A549 (cell line): ENCODE data around the gene PTPRE. TPM values are rescaled to one million over a fixed set of nuclear protein-coding genes. Genes with fewer than 3 reads are reported as not detected.

Experiments
- ATAC-seq, 2 experiments: fragments of 200-7000 bp in 1 of 2; fragments of >200 bp in 1 of 2; cut with Nextera tagmentation in 1 of 2; cut with Tn5 transposase in 1 of 2; 3 replicates each; pipeline versions ENCODE4 v1.8.0 to v1.9.1; 2018 to 2020; ENCODE audit warnings: mild to moderate bottlenecking in 1 of 2, moderate library complexity in 1 of 2
- CTCF ChIA-PET: fragments of 300-600 bp; sonication (Branson Sonifier 250); formaldehyde crosslinking; extraction: SDS; loops from one replicate; lab custom pipeline; 2021; ENCODE audit warnings: antibody characterized with exemption, inconsistent platforms; lab: Yijun Ruan, JAX
- POLR2A ChIA-PET: fragments of 350-600 bp; formaldehyde crosslinking; extraction: SDS; loops from one replicate; lab custom pipeline; 2021; ENCODE audit warnings: antibody characterized with exemption, inconsistent platforms; lab: Yijun Ruan, JAX
- DNase-seq, 2 experiments: peaks; one replicate each; pipeline versions ENCODE4 v3.0.0 to v3.0.0-alpha.2; 2011 to 2016; ENCODE audit warnings: low read depth in 1 of 2, low spot score in 1 of 2
- FAIRE-seq: peaks from 2 replicates; lab custom pipeline; 2011; peaks lifted over from hg19 to GRCh38; lab: Jason Lieb, UNC
- H3K27ac ChIP-seq, 2 experiments: fragments of >200 bp; sonication (Bioruptor Twin); formaldehyde crosslinking; 3 replicates each; pipeline ENCODE4 v1.5.1; 2016 to 2017
- H3K4me1 ChIP-seq: fragments of >200 bp; sonication (Bioruptor Twin); formaldehyde crosslinking; 3 replicates; pipeline ENCODE4 v1.6.1; 2016
- H3K4me2 ChIP-seq: fragments of >200 bp; sonication (Bioruptor Twin); formaldehyde crosslinking; 3 replicates; pipeline ENCODE4 v1.6.1; 2016
- H3K4me3 ChIP-seq: fragments of >200 bp; sonication (Bioruptor Twin); formaldehyde crosslinking; 3 replicates; pipeline ENCODE4 v1.5.1; 2016
- H3K9me3 ChIP-seq: fragments of >200 bp; sonication (Bioruptor Twin); formaldehyde crosslinking; 3 replicates; pipeline ENCODE4 v1.6.1; 2016
- ATOH8 ChIP-seq: fragments of 250-450 bp; sonication (Bioruptor Pico); IDR thresholded peaks from 2 replicates; pipeline ENCODE4 v1.5.0; 2020; ENCODE audit warnings: low read depth, mild to moderate bottlenecking, moderate library complexity
- BHLHE40 ChIP-seq: IDR thresholded peaks from 2 replicates; pipeline ENCODE4 v1.6.1; 2012; ENCODE audit warnings: low read depth, low read length, inconsistent platforms
- CHD4 ChIP-seq: fragments of 200-600 bp; sonication (generic); IDR thresholded peaks from 2 replicates; pipeline ENCODE4 v1.6.1; 2016; ENCODE audit warnings: antibody characterized with exemption, mild to moderate bottlenecking, borderline replicate concordance
- CTCF ChIP-seq: fragments of >200 bp; sonication (Bioruptor Twin); formaldehyde crosslinking; IDR thresholded peaks from 3 replicates; pipeline ENCODE4 v1.5.1; 2016
- E2F6 ChIP-seq: IDR thresholded peaks from 2 replicates; pipeline ENCODE4 v1.6.1; 2012; ENCODE audit warnings: low read depth, borderline replicate concordance
- EHMT2 ChIP-seq: fragments of 200-600 bp; sonication (generic); IDR thresholded peaks from 2 replicates; pipeline ENCODE4 v1.6.1; 2016; ENCODE audit warnings: antibody characterized with exemption, low read depth, mild to moderate bottlenecking, moderate library complexity
- EP300 ChIP-seq, 2 experiments: fragments of >200 bp; sonication (Bioruptor Twin); formaldehyde crosslinking; IDR thresholded peaks; 2 replicates in 1 of 2; 3 replicates in 1 of 2; pipeline ENCODE4 v1.6.1; 2016 to 2017
- ESRRA ChIP-seq: fragments of 150-350 bp; IDR thresholded peaks from 2 replicates; pipeline ENCODE4 v1.6.1; 2014; ENCODE audit warnings: mild to moderate bottlenecking, low read length, borderline replicate concordance
- FOSL2 ChIP-seq, 2 experiments: fragments of 450-650 bp in 1 of 2; fragments of >200 bp in 1 of 2; sonication (Bioruptor Twin) in 1 of 2; formaldehyde crosslinking; IDR thresholded peaks; 2 replicates each; pipeline versions ENCODE4 v1.5.0 to v1.6.1; 2016 to 2020; ENCODE audit warnings: mild to moderate bottlenecking in 1 of 2, moderate library complexity in 1 of 2
- FOXS1 ChIP-seq: fragments of 250-450 bp; sonication (Bioruptor Pico); IDR thresholded peaks from 2 replicates; pipeline ENCODE4 v1.5.0; 2020; ENCODE audit warnings: mild to moderate bottlenecking, moderate library complexity
- HES2 ChIP-seq: fragments of >200 bp; sonication (Bioruptor Twin); formaldehyde crosslinking; IDR thresholded peaks from 2 replicates; pipeline ENCODE4 v1.6.1; 2016
- HOXA7 ChIP-seq: fragments of 250-450 bp; sonication (Bioruptor Pico); IDR thresholded peaks from 2 replicates; pipeline ENCODE4 v1.5.0; 2020; ENCODE audit warnings: mild to moderate bottlenecking, moderate library complexity
- HOXB13 ChIP-seq: fragments of 250-450 bp; sonication (Bioruptor Pico); IDR thresholded peaks from 2 replicates; pipeline ENCODE4 v1.5.0; 2020; ENCODE audit warnings: low read depth, mild to moderate bottlenecking, moderate library complexity
- JUNB ChIP-seq: fragments of >200 bp; sonication (Bioruptor Twin); formaldehyde crosslinking; IDR thresholded peaks from 2 replicates; pipeline ENCODE4 v1.6.1; 2016
- KDM5A ChIP-seq: fragments of 200-600 bp; sonication (generic); IDR thresholded peaks from 2 replicates; pipeline ENCODE4 v1.6.1; 2016; ENCODE audit warnings: antibody characterized with exemption, mild to moderate bottlenecking
- MAFK ChIP-seq: fragments of 450-650 bp; IDR thresholded peaks from 2 replicates; pipeline ENCODE4 v1.6.1; 2014; ENCODE audit not compliant: partially characterized antibody
- NFE2L2 ChIP-seq: fragments of 150-350 bp; conservative IDR thresholded peaks from 2 replicates; pipeline ENCODE4 v1.6.1; 2014; ENCODE audit warnings: low read length
- NPAS2 ChIP-seq: fragments of 250-450 bp; sonication (Bioruptor Pico); IDR thresholded peaks from 2 replicates; pipeline ENCODE4 v1.8.0; 2022; ENCODE audit warnings: mild to moderate bottlenecking, moderate library complexity, borderline replicate concordance
- NR3C1 ChIP-seq: fragments of >200 bp; sonication (Bioruptor Twin); formaldehyde crosslinking; IDR thresholded peaks from 3 replicates; pipeline ENCODE4 v1.6.1; 2017
- PBX3 ChIP-seq: IDR thresholded peaks from 2 replicates; pipeline ENCODE4 v1.6.1; 2012
- RCOR1 ChIP-seq: fragments of 150-350 bp; IDR thresholded peaks from 2 replicates; pipeline ENCODE4 v1.6.1; 2014; ENCODE audit warnings: antibody characterized with exemption, low read length, low read depth
- USF2 ChIP-seq: fragments of 450-650 bp; IDR thresholded peaks from 2 replicates; pipeline ENCODE4 v1.6.1; 2014; ENCODE audit warnings: antibody characterized with exemption
- ZC3H11A ChIP-seq: fragments of 450-650 bp; IDR thresholded peaks from 2 replicates; pipeline ENCODE4 v1.6.1; 2014; ENCODE audit warnings: antibody characterized with exemption, mild to moderate bottlenecking
- ZFP36 ChIP-seq: fragments of 450-650 bp; IDR thresholded peaks from 2 replicates; pipeline ENCODE4 v1.6.1; 2014; ENCODE audit warnings: borderline replicate concordance; ENCODE audit not compliant: partially characterized antibody
- WGBS: methylation state at CpG from one replicate; pipeline ENCODE4 v1.1.6; 2017; ENCODE audit errors: missing lambda C conversion rate; 5-methylcytosine and 5-hydroxymethylcytosine counted together
- polyA plus RNA-seq, 4 experiments: library from polyadenylated mRNA; depleted of rRNA in 3 of 4; stranded (reverse); fragments of >200 nt; fragmentation: RNase III in 1 of 4; extraction: RNeasy Plus Mini Kit Qiagen cat#74134 plus additional on column Dnase treatment in 1 of 4; gene quantifications; 2 replicates in 3 of 4; 3 replicates in 1 of 4; pipeline ENCODE4 v1.2.3, GENCODE V29; 2011 to 2017

The PTPRE gene
- polyA plus RNA-seq, 2 of the 4 experiments (the other 2 are of a cell fraction): 0.31 to 1.5 TPM

- TF ChIP-seq E2F6: no peak
These were observed 3.5 kb downstream of the PTPRE start (continued) for GRCh38 chr10:127910464-127910770.

GRCh38 chr10:127911218-127911866, 4.4 kb downstream of the PTPRE start:
- TF ChIP-seq ZC3H11A (no peak), ESRRA (no peak), ATOH8 (CRISPR knock-in tag) (no peak), BHLHE40 (no peak), NR3C1 (no peak), KDM5A (no peak), PBX3 (no peak), CHD4 (no peak), EP300 (IDR thresholded peaks at IDR 0.05) (no peak), NPAS2 (no peak), HOXB13 (no peak), ZFP36 (no peak), RCOR1 (no peak), HES2 (no peak)
- H3K27ac ChIP-seq: no peak overlapping the region
- H3K9me3 ChIP-seq: no peaks in the 10 kb centered on the region
- ATAC-seq (no peak), FAIRE-seq (no peak), DNase-seq (no peak)
- no peak overlapping the region for H3K4me2 ChIP-seq
- WGBS: 42% methylated on average over 10 of the region's 10 CpGs
- no peak overlapping the region for H3K4me3 ChIP-seq
- ChIA-PET POLR2A (no interaction called here), CTCF (interaction anchor here (5.5 kb wide), 1 partner anchor 100 kb away, joined by 26 read pairs; no protein-coding TSS in a partner anchor)
- peaks cover 13% of the 10 kb centered on the region; the same call in 1 of the 3 replicates for H3K4me1 ChIP-seq

GRCh38 chr10:127911867-127912257, 5.0 kb downstream of the PTPRE start:
- ChIA-PET POLR2A (no interaction called here), CTCF (interaction anchor here (5.5 kb wide), 1 partner anchor 99 kb away, joined by 26 read pairs; no protein-coding TSS in a partner anchor)
- Histone ChIP-seq H3K4me3 (no peak overlapping the region), H3K4me2 (no peak overlapping the region), H3K27ac (no peak overlapping the region), H3K9me3 (no peaks in the 10 kb centered on the region), H3K4me1 (peaks cover 9% of the 10 kb centered on the region; the same call in 1 of the 3 replicates)
- 90% methylated on average over 4 of the region's 4 CpGs for WGBS
- FAIRE-seq (no peak), ATAC-seq (no peak), DNase-seq (no peak)
- TF ChIP-seq FOSL2 (IDR thresholded peaks at IDR 0.05) (no peak), FOSL2 (CRISPR knock-in tag; IDR thresholded peaks at IDR 0.05) (no peak), HOXA7 (no peak), NFE2L2 (no peak), EHMT2 (no peak), ATOH8 (CRISPR knock-in tag) (no peak), FOXS1 (CRISPR knock-in tag) (no peak), EP300 (IDR thresholded peaks at IDR 0.05) (no peak), USF2 (no peak), RCOR1 (no peak), CHD4 (no peak), NR3C1 (no peak), MAFK (no peak), KDM5A (no peak), NPAS2 (no peak), CTCF (no peak), JUNB (no peak)
